IPS DF 4.7 (cell line): ENCODE measurements around the gene PIP4K2A.
"Not testable (repeated sequence)": the region's sequence is repeated elsewhere in the genome, so short reads cannot be mapped to it uniquely, and the experiment has no call there.

ENCODE experiments used
- DNase-seq: peaks from one replicate; pipeline ENCODE4 v3.0.0-alpha.2; 2013; ENCODE audit warnings: low spot score; ENCODE audit errors: extremely low read depth

PIP4K2A gene

GRCh38 chr10:22693860-22694259 lies 20.5 kb downstream of the PIP4K2A start:
- no peak for DNase-seq

- no peak for DNase-seq
Observed at GRCh38 chr10:22693371-22693784, 21.0 kb downstream of the PIP4K2A start.

GRCh38 chr10:22692119-22692518 lies 22.3 kb downstream of the PIP4K2A start:
- not testable (repeated sequence) for DNase-seq

GRCh38 chr10:22690614-22691431 lies 23.6 kb downstream of the PIP4K2A start:
- DNase-seq, result peak; percentile 30

GRCh38 chr10:22690158-22690557 lies 24.2 kb downstream of the PIP4K2A start:
- DNase-seq, result no peak

GRCh38 chr10:22686347-22686746 lies 28.0 kb downstream of the PIP4K2A start:
- DNase-seq, result no peak

GRCh38 chr10:22685926-22686325 lies 28.5 kb downstream of the PIP4K2A start:
- no peak for DNase-seq

- DNase-seq, result no peak
Observed at GRCh38 chr10:22684699-22685098, 29.7 kb downstream of the PIP4K2A start.

GRCh38 chr10:22683140-22683389 lies 31.3 kb downstream of the PIP4K2A start:
- DNase-seq, result no peak

GRCh38 chr10:22682237-22683139 lies 31.9 kb downstream of the PIP4K2A start:
- no peak for DNase-seq

- DNase-seq, result no peak
Observed at GRCh38 chr10:22681783-22682183, 32.6 kb downstream of the PIP4K2A start.

GRCh38 chr10:22681301-22681700 lies 33.1 kb downstream of the PIP4K2A start:
- no peak for DNase-seq

GRCh38 chr10:22679608-22680007 lies 34.8 kb downstream of the PIP4K2A start:
- DNase-seq, result no peak

GRCh38 chr10:22677333-22677732 lies 37.0 kb downstream of the PIP4K2A start:
- no peak for DNase-seq

- DNase-seq, result no peak
Observed at GRCh38 chr10:22676435-22676834, 37.9 kb downstream of the PIP4K2A start.

- no peak for DNase-seq
Observed at GRCh38 chr10:22674573-22674930, 39.8 kb downstream of the PIP4K2A start.

GRCh38 chr10:22673785-22674572 lies 40.4 kb downstream of the PIP4K2A start:
- DNase-seq, result no peak

GRCh38 chr10:22673091-22673392 lies 41.3 kb downstream of the PIP4K2A start:
- DNase-seq, result no peak

- DNase-seq, result no peak
Observed at GRCh38 chr10:22672319-22673090, 41.9 kb downstream of the PIP4K2A start.

- DNase-seq, result no peak
Observed at GRCh38 chr10:22670788-22671187, 43.6 kb downstream of the PIP4K2A start.

GRCh38 chr10:22669163-22669711 lies 45.1 kb downstream of the PIP4K2A start:
- DNase-seq, result no peak
